HEK293 (cell line): Measurements from ENCODE around the gene CLDN15.

Source experiments
- BCL11A ChIP-seq: fragments of 450-650 bp; formaldehyde crosslinking; IDR thresholded peaks from 2 replicates; pipeline ENCODE4 v1.5.1; 2016; ENCODE audit warnings: low read depth, missing biosample characterization, missing genetic modification characterization
- GLI4 ChIP-seq: fragments of 450-650 bp; formaldehyde crosslinking; IDR thresholded peaks from 2 replicates; pipeline ENCODE4 v1.5.1; 2016; ENCODE audit warnings: missing biosample characterization, missing genetic modification characterization
- GLIS1 ChIP-seq: fragments of 450-650 bp; formaldehyde crosslinking; IDR thresholded peaks from 2 replicates; pipeline ENCODE4 v1.5.1; 2016; ENCODE audit warnings: missing biosample characterization, missing genetic modification characterization
- GLIS2 ChIP-seq: fragments of 450-650 bp; formaldehyde crosslinking; IDR thresholded peaks from 2 replicates; pipeline ENCODE4 v1.5.1; 2016; ENCODE audit warnings: missing biosample characterization, missing genetic modification characterization
- IKZF3 ChIP-seq: fragments of 450-650 bp; IDR thresholded peaks from 2 replicates; pipeline ENCODE4 v1.5.0; 2018; ENCODE audit warnings: missing biosample characterization, mild to moderate bottlenecking, missing genetic modification characterization, moderate library complexity
- MEIS1 ChIP-seq: sonication (generic); formaldehyde crosslinking; IDR thresholded peaks from 2 replicates; pipeline ENCODE4 v1.8.1; 2022; ENCODE audit warnings: missing genetic modification reagents, mild to moderate bottlenecking, borderline replicate concordance
- SP3 ChIP-seq: fragments of 450-650 bp; formaldehyde crosslinking; IDR thresholded peaks from 2 replicates; pipeline ENCODE4 v1.5.1; 2016; ENCODE audit warnings: missing biosample characterization, missing genetic modification characterization
- SP7 ChIP-seq: fragments of 450-650 bp; formaldehyde crosslinking; IDR thresholded peaks from 2 replicates; pipeline ENCODE4 v1.5.1; 2016; ENCODE audit warnings: missing biosample characterization, missing genetic modification characterization
- ZBTB17 ChIP-seq: fragments of 450-650 bp; formaldehyde crosslinking; IDR thresholded peaks from 2 replicates; pipeline ENCODE4 v1.5.1; 2016; ENCODE audit warnings: missing biosample characterization, missing genetic modification characterization
- ZBTB21 ChIP-seq: fragments of 450-650 bp; formaldehyde crosslinking; IDR thresholded peaks from 2 replicates; pipeline ENCODE4 v1.5.1; 2017; ENCODE audit warnings: missing biosample characterization, missing genetic modification characterization
- ZBTB44 ChIP-seq: fragments of 450-650 bp; IDR thresholded peaks from 2 replicates; pipeline ENCODE4 v1.5.1; 2018; ENCODE audit warnings: missing biosample characterization, mild to moderate bottlenecking, missing genetic modification characterization
- ZFP3 ChIP-seq: fragments of 450-650 bp; formaldehyde crosslinking; IDR thresholded peaks from 2 replicates; pipeline ENCODE4 v1.5.1; 2016; ENCODE audit warnings: low read depth, missing biosample characterization, missing genetic modification characterization
- ZFP41 ChIP-seq: fragments of 450-650 bp; formaldehyde crosslinking; IDR thresholded peaks from 2 replicates; pipeline ENCODE4 v1.5.1; 2016; ENCODE audit warnings: missing biosample characterization, missing genetic modification characterization, borderline replicate concordance
- ZNF140 ChIP-seq: fragments of 450-650 bp; formaldehyde crosslinking; IDR thresholded peaks from 2 replicates; pipeline ENCODE4 v1.5.1; 2016; ENCODE audit warnings: missing biosample characterization, missing genetic modification characterization
- ZNF148 ChIP-seq: fragments of 450-650 bp; formaldehyde crosslinking; IDR thresholded peaks from 2 replicates; pipeline ENCODE4 v1.5.0; 2017; ENCODE audit warnings: missing biosample characterization, missing genetic modification characterization, borderline replicate concordance
- ZNF202 ChIP-seq: fragments of 450-650 bp; formaldehyde crosslinking; IDR thresholded peaks from 2 replicates; pipeline ENCODE4 v1.5.1; 2016; ENCODE audit warnings: missing biosample characterization, missing genetic modification characterization, borderline replicate concordance
- ZNF24 ChIP-seq: fragments of 450-650 bp; formaldehyde crosslinking; IDR thresholded peaks from 2 replicates; pipeline ENCODE4 v1.5.1; 2016; ENCODE audit warnings: missing biosample characterization, missing genetic modification characterization
- ZNF354C ChIP-seq: fragments of 450-650 bp; formaldehyde crosslinking; IDR thresholded peaks from 2 replicates; pipeline ENCODE4 v1.5.1; 2016; ENCODE audit warnings: missing biosample characterization, missing genetic modification characterization, low read depth, borderline replicate concordance
- ZNF394 ChIP-seq: fragments of 450-650 bp; formaldehyde crosslinking; IDR thresholded peaks from 2 replicates; pipeline ENCODE4 v1.5.1; 2016; ENCODE audit warnings: missing biosample characterization, missing genetic modification characterization, mild to moderate bottlenecking, moderate library complexity, borderline replicate concordance
- ZNF548 ChIP-seq: fragments of 450-650 bp; formaldehyde crosslinking; IDR thresholded peaks from 2 replicates; pipeline ENCODE4 v1.5.1; 2016; ENCODE audit warnings: missing biosample characterization, missing genetic modification characterization
- ZNF549 ChIP-seq: fragments of 450-650 bp; IDR thresholded peaks from 2 replicates; pipeline ENCODE4 v1.5.1; 2018; ENCODE audit warnings: missing biosample characterization, missing genetic modification characterization, mild to moderate bottlenecking, inconsistent platforms, moderate library complexity
- ZNF558 ChIP-seq: fragments of 450-650 bp; formaldehyde crosslinking; IDR thresholded peaks from 2 replicates; pipeline ENCODE4 v1.5.1; 2016; ENCODE audit warnings: missing biosample characterization, missing genetic modification characterization
- ZNF600 ChIP-seq: fragments of 450-650 bp; formaldehyde crosslinking; IDR thresholded peaks from 2 replicates; pipeline ENCODE4 v1.5.1; 2016; ENCODE audit warnings: missing biosample characterization, missing genetic modification characterization
- ZNF623 ChIP-seq: fragments of 450-650 bp; formaldehyde crosslinking; IDR thresholded peaks from 2 replicates; pipeline ENCODE4 v1.5.1; 2016; ENCODE audit warnings: missing biosample characterization, missing genetic modification characterization
- ZNF747 ChIP-seq: fragments of 450-650 bp; formaldehyde crosslinking; IDR thresholded peaks from 2 replicates; pipeline ENCODE4 v1.5.1; 2016; ENCODE audit warnings: missing biosample characterization, missing genetic modification characterization
- ZNF777 ChIP-seq: fragments of 450-650 bp; formaldehyde crosslinking; IDR thresholded peaks from 2 replicates; pipeline ENCODE4 v1.5.1; 2017; ENCODE audit warnings: missing biosample characterization, missing genetic modification characterization, borderline replicate concordance
- ZSCAN16 ChIP-seq: fragments of 450-650 bp; formaldehyde crosslinking; IDR thresholded peaks from 2 replicates; pipeline ENCODE4 v1.5.1; 2016; ENCODE audit warnings: missing biosample characterization, missing genetic modification characterization
- TF ChIP-seq, protein P1 (sequence below): fragments of 450-650 bp; formaldehyde crosslinking; IDR thresholded peaks from 2 replicates; pipeline ENCODE4 v1.5.1; 2016; ENCODE audit warnings: missing biosample characterization, missing genetic modification characterization
- TF ChIP-seq, protein P2 (sequence below): fragments of 450-650 bp; formaldehyde crosslinking; IDR thresholded peaks from 2 replicates; pipeline ENCODE4 v1.5.1; 2016; ENCODE audit warnings: missing biosample characterization, missing genetic modification characterization
- TF ChIP-seq, protein P3 (sequence below): fragments of 450-650 bp; formaldehyde crosslinking; IDR thresholded peaks from 2 replicates; pipeline ENCODE4 v1.5.1; 2016; ENCODE audit warnings: missing biosample characterization, missing genetic modification characterization

The CLDN15 gene

GRCh38 chr7:101241443-101242349 lies 4.1 kb upstream of the CLDN15 start (continued):
- TF ChIP-seq, protein P1, sequence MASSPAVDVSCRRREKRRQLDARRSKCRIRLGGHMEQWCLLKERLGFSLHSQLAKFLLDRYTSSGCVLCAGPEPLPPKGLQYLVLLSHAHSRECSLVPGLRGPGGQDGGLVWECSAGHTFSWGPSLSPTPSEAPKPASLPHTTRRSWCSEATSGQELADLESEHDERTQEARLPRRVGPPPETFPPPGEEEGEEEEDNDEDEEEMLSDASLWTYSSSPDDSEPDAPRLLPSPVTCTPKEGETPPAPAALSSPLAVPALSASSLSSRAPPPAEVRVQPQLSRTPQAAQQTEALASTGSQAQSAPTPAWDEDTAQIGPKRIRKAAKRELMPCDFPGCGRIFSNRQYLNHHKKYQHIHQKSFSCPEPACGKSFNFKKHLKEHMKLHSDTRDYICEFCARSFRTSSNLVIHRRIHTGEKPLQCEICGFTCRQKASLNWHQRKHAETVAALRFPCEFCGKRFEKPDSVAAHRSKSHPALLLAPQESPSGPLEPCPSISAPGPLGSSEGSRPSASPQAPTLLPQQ (tag by site-specific recombination), result no peak
- TF ChIP-seq ZNF548 (tag by site-specific recombination) (peak; percentile 56; the same call in 1 of the 2 replicates), ZNF140 (tag by site-specific recombination) (no peak), IKZF3 (no peak), ZNF558 (no peak), ZNF148 (tag by site-specific recombination) (no peak), ZNF394 (tag by site-specific recombination) (0 out of 2 replicates have a peak, but pooled peaks have one; percentile 21), GLIS2 (no peak), GLIS1 (tag by site-specific recombination) (peak; percentile 50; the same call in 1 of the 2 replicates), ZSCAN16 (no peak), ZNF354C (no peak), SP7 (tag by site-specific recombination) (no peak), ZNF600 (tag by site-specific recombination) (0 out of 2 replicates have a peak, but pooled peaks have one; percentile 18), GLI4 (no peak), ZBTB21 (tag by site-specific recombination) (no peak), ZFP3 (tag by site-specific recombination) (no peak), ZNF202 (tag by site-specific recombination) (no peak), ZBTB44 (peak; percentile 89), ZNF24 (tag by site-specific recombination) (no peak), MEIS1 (no peak), ZNF623 (tag by site-specific recombination) (no peak), SP3 (tag by site-specific recombination) (no peak), ZNF549 (tag by site-specific recombination) (no peak), ZNF777 (tag by site-specific recombination) (no peak), BCL11A (tag by site-specific recombination) (no peak), ZNF747 (tag by site-specific recombination) (no peak), ZBTB17 (tag by site-specific recombination) (0 out of 2 replicates have a peak, but pooled peaks have one; percentile 41), ZFP41 (tag by site-specific recombination) (no peak)
- TF ChIP-seq, protein P2, sequence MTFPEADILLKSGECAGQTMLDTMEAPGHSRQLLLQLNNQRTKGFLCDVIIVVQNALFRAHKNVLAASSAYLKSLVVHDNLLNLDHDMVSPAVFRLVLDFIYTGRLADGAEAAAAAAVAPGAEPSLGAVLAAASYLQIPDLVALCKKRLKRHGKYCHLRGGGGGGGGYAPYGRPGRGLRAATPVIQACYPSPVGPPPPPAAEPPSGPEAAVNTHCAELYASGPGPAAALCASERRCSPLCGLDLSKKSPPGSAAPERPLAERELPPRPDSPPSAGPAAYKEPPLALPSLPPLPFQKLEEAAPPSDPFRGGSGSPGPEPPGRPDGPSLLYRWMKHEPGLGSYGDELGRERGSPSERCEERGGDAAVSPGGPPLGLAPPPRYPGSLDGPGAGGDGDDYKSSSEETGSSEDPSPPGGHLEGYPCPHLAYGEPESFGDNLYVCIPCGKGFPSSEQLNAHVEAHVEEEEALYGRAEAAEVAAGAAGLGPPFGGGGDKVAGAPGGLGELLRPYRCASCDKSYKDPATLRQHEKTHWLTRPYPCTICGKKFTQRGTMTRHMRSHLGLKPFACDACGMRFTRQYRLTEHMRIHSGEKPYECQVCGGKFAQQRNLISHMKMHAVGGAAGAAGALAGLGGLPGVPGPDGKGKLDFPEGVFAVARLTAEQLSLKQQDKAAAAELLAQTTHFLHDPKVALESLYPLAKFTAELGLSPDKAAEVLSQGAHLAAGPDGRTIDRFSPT (tag by site-specific recombination), result no peak
- TF ChIP-seq, protein P3, sequence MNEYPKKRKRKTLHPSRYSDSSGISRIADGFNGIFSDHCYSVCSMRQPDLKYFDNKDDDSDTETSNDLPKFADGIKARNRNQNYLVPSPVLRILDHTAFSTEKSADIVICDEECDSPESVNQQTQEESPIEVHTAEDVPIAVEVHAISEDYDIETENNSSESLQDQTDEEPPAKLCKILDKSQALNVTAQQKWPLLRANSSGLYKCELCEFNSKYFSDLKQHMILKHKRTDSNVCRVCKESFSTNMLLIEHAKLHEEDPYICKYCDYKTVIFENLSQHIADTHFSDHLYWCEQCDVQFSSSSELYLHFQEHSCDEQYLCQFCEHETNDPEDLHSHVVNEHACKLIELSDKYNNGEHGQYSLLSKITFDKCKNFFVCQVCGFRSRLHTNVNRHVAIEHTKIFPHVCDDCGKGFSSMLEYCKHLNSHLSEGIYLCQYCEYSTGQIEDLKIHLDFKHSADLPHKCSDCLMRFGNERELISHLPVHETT (tag by site-specific recombination), result no peak
